Activated T-helper 1 cell treated with anti-CD3 and anti-CD28 coated beads, Interleukin-12 subunit alpha, Interleukin-12 subunit beta, Interleukin-2, Interleukin-4 antibody, amounts not matched to agents 30 ng/mL and 10 ng/mL and 1 ng/mL, durations not matched to agents 14 hours and 24 hours and 36 hours (primary cell): Measurements from ENCODE around the gene SCGB1C1. TPM values are rescaled to one million over a fixed set of nuclear protein-coding genes. Genes with fewer than 3 reads are reported as not detected.
A peak's percentile ranks its signal among the peaks of the same experiment; 100 is the strongest.
"Not testable (repeated sequence)": the region's sequence is repeated elsewhere in the genome, so short reads cannot be mapped to it uniquely, and the experiment has no call there.

ENCODE experiments used
- DNase-seq: peaks from one replicate; pipeline ENCODE4 v3.0.0; 2021; ENCODE audit warnings: low spot score
- H3K27ac Mint-ChIP-seq: one replicate; pipeline ENCODE4 v1.8.0; 2021; ENCODE audit warnings: mild to moderate bottlenecking, mixed read lengths
- H3K27me3 Mint-ChIP-seq: one replicate; pipeline ENCODE4 v1.8.0; 2022; ENCODE audit warnings: mild to moderate bottlenecking, moderate library complexity, mixed read lengths; ENCODE audit not compliant: insufficient read depth
- H3K36me3 Mint-ChIP-seq: one replicate; pipeline ENCODE4 v1.8.0; 2021; ENCODE audit warnings: low read depth, mixed read lengths
- H3K4me1 Mint-ChIP-seq: one replicate; pipeline ENCODE4 v1.8.0; 2021; ENCODE audit warnings: low read depth, mixed read lengths
- H3K4me3 Mint-ChIP-seq: one replicate; pipeline ENCODE4 v1.8.0; 2021; ENCODE audit warnings: mild to moderate bottlenecking, moderate library complexity, mixed read lengths
- H3K9me3 Mint-ChIP-seq: one replicate; pipeline ENCODE4 v1.8.0; 2021; ENCODE audit warnings: mixed read lengths
- intact Hi-C: fragments of 100-400 bp; cut with micrococcal nuclease; formaldehyde crosslinking; loops from one replicate; pipeline ENCODE4 v1.15.1; 2024
- total RNA-seq: library from RNA; stranded (reverse); gene quantifications from 2 replicates; pipeline ENCODE4 v1.2.3, GENCODE V29; 2022

Gene SCGB1C1
- total RNA-seq, 1 donor from 2014 or later: not detected

DNA sequence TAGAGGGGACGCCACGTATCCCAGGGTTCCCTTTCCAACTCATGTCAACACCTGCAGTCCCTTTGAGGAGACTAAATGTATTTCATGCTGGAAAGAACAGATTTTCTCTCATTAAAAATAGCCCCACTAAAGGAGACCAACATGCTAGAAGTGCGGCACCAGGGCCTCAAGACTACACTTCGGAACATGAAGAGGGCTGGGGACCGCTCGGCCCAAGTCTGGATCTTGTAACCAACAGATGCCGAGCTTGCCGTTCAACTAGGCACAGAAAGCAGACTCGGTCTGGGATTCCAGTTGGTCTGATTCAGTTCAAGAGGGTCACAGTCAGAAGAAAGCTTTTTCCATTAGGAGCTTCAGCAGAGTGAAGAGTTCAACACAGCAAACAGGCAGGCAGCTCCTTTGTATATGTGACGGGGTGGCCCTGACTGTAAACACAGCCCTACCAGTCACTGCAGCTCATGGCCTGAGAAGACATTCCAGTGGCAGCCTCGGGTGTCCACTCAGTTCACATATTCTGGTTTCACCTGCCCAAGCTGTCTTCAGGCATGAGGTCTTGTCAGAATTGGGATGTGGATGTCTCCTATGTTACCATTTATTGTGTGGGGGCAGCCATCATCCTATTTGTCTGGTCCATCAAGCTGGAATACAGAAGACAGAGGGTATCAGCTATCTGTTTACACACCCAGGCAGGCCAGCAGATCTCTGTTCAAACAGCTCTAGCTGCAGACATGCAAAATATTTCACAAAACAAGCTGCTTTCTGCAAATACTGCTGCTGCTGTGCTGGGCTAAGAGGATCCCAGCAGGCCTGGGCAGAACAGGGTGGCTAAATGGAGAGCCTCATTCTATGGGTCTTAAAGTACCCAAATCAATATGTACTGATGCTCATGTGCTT, 23.4 kb downstream of the SCGB1C1 start:
- intact Hi-C loops: no loop called here
- H3K9me3 Mint-ChIP-seq: no peaks in the 10 kb centered on the region
- H3K36me3 Mint-ChIP-seq: peaks cover 24% of the 10 kb centered on the region

DNA sequence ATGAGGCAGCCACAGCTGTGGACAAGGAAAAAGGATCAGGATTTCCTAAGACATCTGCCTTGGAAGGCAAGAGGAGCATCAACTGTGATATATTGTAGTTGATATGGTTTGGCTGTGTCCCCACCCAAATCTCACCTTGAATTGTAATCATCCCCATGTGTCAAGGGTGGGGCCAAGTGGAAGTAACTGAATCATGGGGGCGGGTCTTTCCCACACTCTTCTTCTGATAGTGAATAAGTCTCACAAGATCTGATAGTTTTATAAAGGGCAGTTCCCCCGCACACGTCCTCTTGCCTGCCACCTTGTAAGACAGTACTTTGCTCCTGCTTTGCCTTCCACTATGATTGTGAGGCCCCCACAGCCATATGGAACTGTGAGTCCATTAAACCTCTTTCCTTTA, 24.8 kb downstream of the SCGB1C1 start:
- intact Hi-C loops: no loop called here
- Mint-ChIP-seq H3K27ac (no peak overlapping the region), H3K9me3 (no peaks in the 10 kb centered on the region), H3K4me3 (no peak overlapping the region), H3K4me1 (no peaks in the 10 kb centered on the region), H3K27me3 (no peaks in the 10 kb centered on the region), H3K36me3 (peaks cover 15% of the 10 kb centered on the region)
- no peak for DNase-seq

More for the DNA sequence above, 23.4 kb downstream of the SCGB1C1 start:
- no peaks in the 10 kb centered on the region for H3K27me3 Mint-ChIP-seq
- no peak for DNase-seq
- peaks cover 4% of the 10 kb centered on the region for H3K4me1 Mint-ChIP-seq
- no peak overlapping the region for H3K4me3 Mint-ChIP-seq
- H3K27ac Mint-ChIP-seq: peak overlapping the region; percentile 23

DNA sequence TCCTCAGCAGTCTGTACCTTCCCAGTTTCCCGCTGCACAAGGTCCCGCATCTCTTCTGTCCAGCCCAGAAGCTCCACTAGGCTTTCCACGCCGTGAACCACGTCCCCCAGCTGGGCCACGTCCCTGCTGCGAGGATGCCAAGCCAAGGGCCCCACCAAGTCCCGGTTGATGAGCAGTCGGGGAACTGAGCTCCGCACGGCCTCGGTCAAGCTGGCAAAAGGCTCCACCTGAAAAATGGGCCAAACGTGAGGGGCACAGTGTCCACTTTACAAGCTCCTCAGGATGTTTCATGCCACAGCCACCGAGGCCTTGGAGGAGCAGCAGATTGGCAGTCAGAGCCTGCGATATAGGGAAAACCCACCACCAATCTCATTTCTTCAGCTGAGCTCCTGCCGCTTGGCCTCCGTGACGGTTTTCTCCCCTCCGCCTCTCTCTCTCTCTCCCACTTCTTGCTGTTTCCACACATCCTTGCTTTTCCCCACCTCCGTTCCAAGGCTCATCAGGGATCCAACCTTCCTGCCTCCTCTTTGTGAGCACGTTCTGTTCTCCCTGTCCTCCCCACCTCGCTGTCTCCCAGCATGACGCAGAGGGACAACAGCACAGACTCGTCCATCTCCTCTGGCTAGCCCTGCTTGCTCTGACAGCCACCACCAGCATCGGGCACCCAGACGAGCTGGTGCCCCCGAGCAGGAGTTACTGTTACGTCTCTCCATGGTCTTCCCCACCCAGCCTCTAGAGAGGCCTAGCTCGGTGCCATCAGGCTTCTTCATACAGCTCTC, 26.1 kb downstream of the SCGB1C1 start:
- no peaks in the 10 kb centered on the region for H3K27me3 Mint-ChIP-seq
- intact Hi-C loops: no loop called here
- no peaks in the 10 kb centered on the region for H3K9me3 Mint-ChIP-seq
- peaks cover 11% of the 10 kb centered on the region for H3K36me3 Mint-ChIP-seq
- DNase-seq: no peak
- H3K4me3 Mint-ChIP-seq: no peak overlapping the region
- no peak overlapping the region for H3K27ac Mint-ChIP-seq
- H3K4me1 Mint-ChIP-seq: no peaks in the 10 kb centered on the region

DNA sequence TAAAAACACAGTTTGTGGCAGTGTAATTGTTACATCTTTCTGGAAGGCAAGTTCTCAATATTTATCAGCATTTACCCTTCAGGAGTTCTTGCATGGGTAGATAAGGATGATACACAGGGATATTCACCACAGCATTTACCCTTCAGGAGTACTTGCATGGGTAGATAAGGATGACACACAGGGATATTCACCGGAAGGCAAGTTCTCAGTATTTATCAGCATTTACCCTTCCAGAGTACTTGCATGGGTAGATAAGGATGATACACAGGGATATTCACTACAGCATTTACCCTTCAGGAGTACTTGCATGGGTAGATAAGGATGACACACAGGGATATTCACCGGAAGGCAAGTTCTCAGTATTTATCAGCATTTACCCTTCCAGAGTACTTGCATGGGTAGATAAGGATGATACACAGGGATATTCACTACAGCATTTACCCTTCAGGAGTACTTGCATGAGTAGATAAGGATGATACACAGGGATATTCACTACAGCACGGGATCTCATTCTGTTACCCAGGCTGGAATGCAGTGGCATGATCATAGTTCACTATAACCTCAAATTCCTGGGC, 27.9 kb downstream of the SCGB1C1 start:
- DNase-seq, H3K4me1 Mint-ChIP-seq, intact Hi-C loops, H3K36me3 Mint-ChIP-seq, H3K27me3 Mint-ChIP-seq, H3K27ac Mint-ChIP-seq, H3K9me3 Mint-ChIP-seq, H3K4me3 Mint-ChIP-seq: not testable (repeated sequence)

DNA sequence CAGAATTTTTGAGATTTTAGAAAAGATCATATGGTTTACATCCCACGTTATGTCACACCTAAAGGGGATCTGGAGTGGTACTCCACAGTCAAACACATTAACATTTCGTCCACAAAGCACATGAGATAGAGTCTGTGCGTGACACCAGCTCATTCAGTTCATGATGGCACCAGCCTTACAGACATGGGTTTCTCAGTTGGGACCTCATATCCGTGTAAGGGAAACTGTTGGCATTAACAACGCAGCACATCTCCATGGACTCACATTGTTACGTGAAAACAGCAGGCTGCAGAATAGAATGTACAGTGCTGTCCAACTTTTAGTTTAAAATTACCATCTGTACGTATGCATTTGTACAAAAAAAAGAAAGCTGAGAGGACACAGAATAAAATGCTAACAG, 28.7 kb downstream of the SCGB1C1 start:
- intact Hi-C loops: no loop called here
- Mint-ChIP-seq H3K36me3 (peaks cover 6% of the 10 kb centered on the region), H3K4me3 (no peak overlapping the region), H3K27me3 (no peaks in the 10 kb centered on the region), H3K27ac (no peak overlapping the region), H3K9me3 (no peaks in the 10 kb centered on the region), H3K4me1 (peaks cover 9% of the 10 kb centered on the region)
- DNase-seq: no peak

DNA sequence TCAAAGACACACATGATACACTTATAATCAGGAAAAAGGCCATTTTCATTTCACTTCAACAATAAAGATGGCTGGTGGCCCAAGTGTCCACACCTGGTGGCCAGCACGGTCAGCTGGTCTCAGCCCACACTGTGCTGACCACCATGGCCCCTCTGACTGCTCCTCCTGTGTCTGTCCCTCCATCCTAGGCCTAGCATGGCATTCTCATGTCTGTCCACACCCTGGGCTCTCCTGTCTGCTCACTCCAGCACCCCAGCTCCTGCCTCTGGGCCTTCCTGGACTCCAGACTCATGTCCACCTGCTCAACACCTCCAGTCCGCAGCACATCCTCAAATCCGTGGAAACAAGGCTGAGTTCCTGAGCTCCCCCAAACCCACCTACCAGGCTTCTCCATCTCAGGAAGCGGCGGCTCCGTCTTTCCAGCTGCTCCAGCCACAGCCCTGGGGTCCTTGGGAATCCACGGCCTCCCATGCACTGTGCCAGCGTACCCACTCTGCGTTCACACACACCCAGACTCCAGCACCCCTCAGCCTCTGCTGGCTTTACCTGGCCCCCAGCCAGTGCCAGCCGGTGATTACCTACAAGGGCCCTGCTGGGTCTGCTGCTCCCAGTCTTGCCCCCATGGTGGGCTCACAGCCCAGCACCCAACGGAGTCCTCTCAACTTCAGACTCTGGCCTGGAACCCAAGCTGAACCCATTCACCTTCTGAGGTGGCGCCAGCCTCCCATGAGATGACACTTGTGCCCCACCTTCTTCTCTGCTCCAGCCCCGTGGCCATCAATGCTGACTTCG, 29.3 kb downstream of the SCGB1C1 start:
- peaks cover 9% of the 10 kb centered on the region for H3K4me1 Mint-ChIP-seq
- H3K27ac Mint-ChIP-seq: no peak overlapping the region
- no peak overlapping the region for H3K4me3 Mint-ChIP-seq
- no peaks in the 10 kb centered on the region for H3K9me3 Mint-ChIP-seq
- intact Hi-C loops: no loop called here
- DNase-seq: no peak
- no peaks in the 10 kb centered on the region for H3K27me3 Mint-ChIP-seq
- peaks cover 6% of the 10 kb centered on the region for H3K36me3 Mint-ChIP-seq

DNA sequence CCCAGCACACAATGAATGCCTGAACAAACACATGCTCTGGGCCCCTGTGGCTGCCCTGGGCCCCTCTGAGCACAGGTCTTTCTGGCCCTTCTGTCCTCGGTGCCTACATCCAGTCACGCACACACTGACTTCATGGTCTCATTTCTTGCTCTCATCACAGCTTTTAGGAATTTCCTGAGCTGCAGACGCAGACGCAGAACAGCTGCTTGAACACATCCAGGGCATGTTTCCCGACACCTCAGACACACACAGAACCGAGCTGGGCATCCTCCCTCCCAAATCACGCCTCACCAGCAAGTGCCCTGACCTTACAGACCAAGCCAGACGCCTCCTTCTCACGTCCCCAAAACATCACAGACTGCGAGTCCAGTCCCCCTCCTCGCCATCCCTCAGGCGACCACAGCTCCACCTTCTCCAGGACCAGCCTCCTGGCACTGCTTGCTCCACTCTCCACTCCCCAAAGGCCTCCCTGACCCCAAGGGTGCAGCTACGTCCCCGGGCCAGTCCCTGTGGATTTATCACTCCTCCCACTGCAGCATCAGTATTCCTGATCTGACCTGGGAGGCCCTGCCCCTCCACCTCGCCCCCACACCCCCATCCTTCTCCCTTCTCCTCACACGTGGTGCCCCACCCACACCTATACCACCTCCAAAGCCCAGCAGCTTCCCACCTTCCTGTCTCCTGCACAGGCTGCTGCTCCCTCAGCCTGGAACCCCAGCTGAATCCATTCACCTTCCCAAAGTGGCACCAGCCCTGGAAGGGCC, 30.3 kb downstream of the SCGB1C1 start:
- intact Hi-C loops: no loop called here
- no peaks in the 10 kb centered on the region for H3K9me3 Mint-ChIP-seq
- no peaks in the 10 kb centered on the region for H3K27me3 Mint-ChIP-seq
- peaks cover 6% of the 10 kb centered on the region for H3K36me3 Mint-ChIP-seq
- H3K4me3 Mint-ChIP-seq: no peak overlapping the region
- no peak for DNase-seq
- H3K4me1 Mint-ChIP-seq: peaks cover 9% of the 10 kb centered on the region
- H3K27ac Mint-ChIP-seq: no peak overlapping the region

DNA sequence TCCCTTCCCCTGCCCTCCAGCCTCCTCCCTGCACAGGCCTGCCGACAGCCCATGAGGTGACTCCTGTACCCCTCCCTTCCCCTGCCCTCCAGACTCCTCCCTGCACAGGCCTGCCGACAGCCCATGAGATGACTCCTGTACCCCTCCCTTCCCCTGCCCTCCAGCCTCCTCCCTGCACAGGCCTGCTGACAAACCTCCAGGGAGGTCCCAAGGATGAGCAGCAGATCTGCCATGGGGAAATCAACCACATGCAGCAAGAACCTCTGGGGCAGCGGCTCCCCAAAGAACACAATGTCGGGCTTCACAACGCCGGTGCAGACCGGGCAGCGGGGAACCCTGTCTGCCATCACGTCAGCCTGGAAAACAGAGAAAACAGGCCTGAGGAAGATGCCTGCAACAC, 31.0 kb downstream of the SCGB1C1 start:
- no peak for DNase-seq

DNA sequence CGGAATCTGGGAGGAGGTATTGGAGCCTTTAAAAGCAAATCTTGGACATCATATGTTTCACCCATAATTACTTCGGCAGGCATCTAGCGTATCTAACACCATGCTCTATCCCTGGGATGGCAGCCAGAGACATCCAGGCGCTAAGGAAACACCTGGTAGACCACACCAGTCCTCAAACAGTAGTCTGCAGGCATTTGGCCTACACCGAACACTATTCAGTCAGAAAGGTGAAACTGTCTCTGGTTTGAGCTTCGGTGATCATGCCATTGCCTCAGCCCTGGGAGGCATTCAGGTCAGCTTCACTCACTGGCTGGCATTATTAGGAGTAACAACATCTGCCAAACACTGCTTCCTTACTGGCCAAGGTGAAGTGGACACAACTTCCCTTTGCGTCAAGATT, 31.5 kb downstream of the SCGB1C1 start:
- no peaks in the 10 kb centered on the region for H3K9me3 Mint-ChIP-seq
- H3K36me3 Mint-ChIP-seq: peaks cover 3% of the 10 kb centered on the region
- no peak for DNase-seq
- H3K4me1 Mint-ChIP-seq: peaks cover 9% of the 10 kb centered on the region
- H3K27me3 Mint-ChIP-seq: no peaks in the 10 kb centered on the region
- intact Hi-C loops: no loop called here
- H3K4me3 Mint-ChIP-seq: no peak overlapping the region
- H3K27ac Mint-ChIP-seq: no peak overlapping the region

More for the DNA sequence above, 31.0 kb downstream of the SCGB1C1 start:
- Mint-ChIP-seq H3K27me3 (no peaks in the 10 kb centered on the region), H3K27ac (no peak overlapping the region), H3K4me1 (peaks cover 9% of the 10 kb centered on the region), H3K36me3 (peaks cover 6% of the 10 kb centered on the region), H3K4me3 (no peak overlapping the region), H3K9me3 (no peaks in the 10 kb centered on the region)
- intact Hi-C loops: no loop called here

DNA sequence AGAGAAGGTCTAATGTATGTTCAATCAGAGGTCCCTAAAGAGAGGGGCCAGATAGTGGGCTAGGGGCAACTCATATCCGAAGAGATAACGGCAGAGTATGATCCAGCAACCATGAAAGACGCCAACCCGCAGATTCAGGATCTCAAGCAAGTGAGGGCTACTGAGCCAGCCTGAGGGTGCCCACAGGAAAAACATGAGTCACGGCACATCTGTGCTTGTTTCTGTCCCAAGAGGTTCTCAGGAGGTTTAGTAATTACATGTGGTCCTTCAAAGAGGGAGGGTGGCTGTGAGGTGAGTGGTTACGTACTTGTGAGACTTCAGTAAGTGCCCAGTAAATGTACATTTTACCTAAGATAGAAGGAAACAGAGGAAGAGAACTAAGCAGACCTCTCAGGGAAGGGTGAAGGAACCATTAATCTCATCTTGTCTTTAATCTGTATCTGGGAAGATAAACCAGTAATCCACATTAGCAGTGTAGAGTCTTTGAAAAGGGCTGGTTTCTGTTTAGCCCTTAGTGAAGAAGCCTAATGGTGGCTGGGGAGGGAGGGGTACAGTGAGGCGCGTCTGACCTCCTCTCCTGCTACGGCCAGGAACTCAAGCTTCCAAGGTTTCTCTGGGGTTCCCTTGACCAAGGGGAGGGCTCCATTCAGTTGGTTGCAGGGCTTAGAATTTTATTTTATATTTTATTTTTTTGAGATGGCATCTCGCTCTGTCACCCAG, 33.0 kb downstream of the SCGB1C1 start:
- H3K4me1 Mint-ChIP-seq: peaks cover 9% of the 10 kb centered on the region
- no peak overlapping the region for H3K27ac Mint-ChIP-seq
- intact Hi-C loops: no loop called here
- no peak overlapping the region for H3K4me3 Mint-ChIP-seq
- no peak for DNase-seq
- peaks cover 2% of the 10 kb centered on the region for H3K36me3 Mint-ChIP-seq
- H3K9me3 Mint-ChIP-seq: no peaks in the 10 kb centered on the region
- H3K27me3 Mint-ChIP-seq: no peaks in the 10 kb centered on the region

DNA sequence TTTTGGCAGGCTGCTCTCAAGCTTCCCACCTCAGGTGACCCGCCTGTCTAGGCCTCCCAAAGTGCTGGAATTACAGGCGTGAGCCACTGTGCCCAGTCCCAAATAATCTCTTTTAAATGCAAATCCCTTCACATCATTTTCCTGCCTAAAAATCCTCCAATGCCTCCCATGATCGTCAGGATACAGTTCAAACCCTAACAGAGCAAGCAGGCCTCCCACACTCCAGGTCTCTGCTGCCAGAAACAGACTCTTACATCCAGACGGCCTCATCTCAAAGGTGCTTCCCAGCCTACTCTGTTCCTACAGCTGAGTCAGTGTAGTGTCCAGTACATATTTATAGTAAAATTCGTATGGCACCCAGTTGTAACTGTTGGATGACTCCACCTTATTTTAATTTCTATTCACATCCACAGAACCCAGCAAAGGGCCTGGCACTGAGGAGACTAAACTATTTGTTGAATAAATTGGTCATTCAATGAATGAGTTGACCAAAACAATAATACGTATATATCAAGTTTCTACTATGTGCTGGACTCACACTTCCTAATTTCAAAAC, 35.0 kb downstream of the SCGB1C1 start:
- H3K9me3 Mint-ChIP-seq: no peaks in the 10 kb centered on the region
- H3K4me3 Mint-ChIP-seq: no peak overlapping the region
- peaks cover 2% of the 10 kb centered on the region for H3K36me3 Mint-ChIP-seq
- intact Hi-C loops: no loop called here
- H3K4me1 Mint-ChIP-seq: peaks cover 9% of the 10 kb centered on the region
- no peak for DNase-seq
- no peak overlapping the region for H3K27ac Mint-ChIP-seq
- H3K27me3 Mint-ChIP-seq: no peaks in the 10 kb centered on the region
